HG02678 (cell line): Measurements from ENCODE around the gene PAFAH2.
"Not testable (repeated sequence)": the region's sequence is repeated elsewhere in the genome, so short reads cannot be mapped to it uniquely, and the experiment has no call there.

Source experiments
- ATAC-seq: cut with Tn5 transposase; IDR thresholded peaks from one replicate; pipeline ENCODE4 v1.9.1; 2021; ENCODE audit warnings: mild to moderate bottlenecking, moderate library complexity; ENCODE audit not compliant: unreplicated experiment

Gene PAFAH2

DNA sequence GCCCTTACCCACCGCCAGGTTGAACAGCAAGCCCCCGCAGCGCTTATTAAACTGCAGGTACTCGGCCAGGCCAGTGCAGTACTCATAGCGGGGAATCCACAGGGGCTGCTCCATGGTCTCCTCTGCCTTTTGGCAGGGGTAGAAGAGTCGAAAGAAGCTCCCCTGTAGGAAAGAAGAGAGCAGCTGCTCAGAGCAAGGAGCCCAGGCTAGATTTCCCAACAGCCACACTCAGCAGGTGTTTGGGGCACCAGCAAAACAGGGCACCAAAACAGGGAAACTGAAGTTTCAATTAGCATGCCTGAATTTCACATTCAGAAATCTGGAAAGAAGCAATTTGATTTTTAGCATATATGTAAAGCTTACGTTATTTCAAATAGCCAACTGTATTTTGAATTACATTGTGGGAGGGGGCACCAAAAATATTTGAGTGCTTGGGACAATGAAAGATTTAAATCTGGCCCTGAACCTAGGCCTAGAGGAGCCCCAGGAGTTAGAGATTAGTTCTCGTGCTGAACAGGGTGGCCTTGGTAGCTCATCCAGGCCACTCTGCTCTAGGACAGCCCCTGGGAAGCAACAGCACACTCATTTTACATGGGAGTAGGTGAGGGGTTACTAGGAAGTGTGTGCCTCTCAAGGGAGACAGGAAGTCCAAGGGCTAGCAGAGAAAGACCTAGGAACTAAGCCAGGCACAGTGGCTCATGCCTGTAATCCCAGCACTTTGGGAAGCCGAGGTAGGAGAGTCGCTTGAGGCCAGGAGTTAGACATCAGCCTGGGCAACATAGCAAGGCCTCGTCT is 8.2 kb downstream of the PAFAH2 start:
- no peak for ATAC-seq

DNA sequence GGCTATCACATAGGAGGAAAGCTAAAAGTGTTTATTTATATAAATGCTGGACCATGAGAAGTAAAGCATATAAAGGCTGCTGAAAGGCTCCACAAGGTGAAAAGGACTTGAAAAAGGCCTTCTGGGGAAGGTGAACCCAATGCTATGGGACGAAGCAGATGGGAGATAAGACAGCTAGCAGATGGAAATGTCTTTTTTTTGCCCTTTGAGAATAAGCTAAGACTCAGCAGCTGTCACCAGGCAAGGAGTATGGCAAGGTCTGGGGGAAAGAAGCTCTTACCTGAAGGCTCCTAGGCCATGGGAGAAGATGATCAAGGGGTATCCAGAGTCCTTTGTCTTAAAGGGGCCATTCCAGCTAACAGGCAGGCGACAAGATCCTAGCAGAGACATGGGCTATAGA is 9.9 kb downstream of the PAFAH2 start:
- no peak for ATAC-seq

DNA sequence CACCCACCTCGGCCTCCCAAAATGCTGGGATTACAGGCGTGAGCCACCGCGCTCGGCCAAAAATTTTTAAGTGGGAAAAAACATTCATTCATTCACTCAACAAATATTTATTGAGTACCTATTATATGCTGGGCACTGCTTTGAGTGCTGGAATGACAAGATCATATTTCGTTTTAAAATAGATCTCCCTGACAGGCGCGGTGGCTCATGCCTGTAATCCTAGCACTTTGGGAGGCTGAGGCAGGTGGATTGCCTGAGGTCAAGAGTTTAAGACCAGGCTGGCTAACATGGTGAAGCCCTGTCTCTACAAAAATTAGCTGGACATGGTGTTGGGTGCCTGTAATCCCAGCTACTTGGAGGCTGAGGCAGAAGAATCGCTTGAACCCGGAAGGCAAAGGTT is 11.1 kb downstream of the PAFAH2 start:
- not testable (repeated sequence) for ATAC-seq

DNA sequence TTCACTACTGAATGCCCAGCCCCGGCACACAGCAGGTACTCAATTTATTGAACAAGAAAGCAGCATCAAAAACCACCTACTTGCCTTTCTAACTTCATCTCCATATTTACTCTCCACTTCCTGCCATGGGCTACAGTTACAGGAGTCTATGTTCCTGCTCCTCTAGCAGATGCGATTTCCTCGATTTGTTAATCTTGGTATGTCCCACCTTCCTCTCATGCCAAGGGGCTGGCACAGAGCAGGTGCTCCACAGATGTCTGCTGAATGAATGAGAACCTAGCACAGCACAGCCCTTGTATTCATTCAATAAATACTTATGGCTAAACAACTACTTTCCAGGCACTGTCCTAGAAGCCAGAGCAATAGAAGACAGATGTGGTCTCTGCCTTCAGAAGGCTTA is 12.2 kb downstream of the PAFAH2 start:
- ATAC-seq = no peak

DNA sequence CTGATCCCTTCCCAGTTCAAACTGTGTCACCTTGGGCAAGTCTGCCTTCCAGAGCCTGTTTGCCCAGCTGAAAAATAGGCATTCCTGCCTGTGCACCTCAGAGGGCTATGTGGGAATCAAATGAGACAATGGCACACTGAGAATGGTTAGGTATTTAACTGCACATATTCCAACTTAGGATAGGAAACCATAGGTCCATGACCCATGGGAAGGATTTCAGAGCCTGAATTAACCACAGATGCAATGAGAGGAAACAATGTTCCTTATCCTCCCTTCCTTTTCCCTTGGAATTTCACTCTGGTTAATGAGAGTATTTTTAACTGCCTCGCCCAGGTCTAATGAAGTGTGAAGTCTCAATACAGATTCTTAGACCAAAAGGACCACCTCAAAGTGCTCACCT is 12.7 kb downstream of the PAFAH2 start:
- ATAC-seq = no peak

DNA sequence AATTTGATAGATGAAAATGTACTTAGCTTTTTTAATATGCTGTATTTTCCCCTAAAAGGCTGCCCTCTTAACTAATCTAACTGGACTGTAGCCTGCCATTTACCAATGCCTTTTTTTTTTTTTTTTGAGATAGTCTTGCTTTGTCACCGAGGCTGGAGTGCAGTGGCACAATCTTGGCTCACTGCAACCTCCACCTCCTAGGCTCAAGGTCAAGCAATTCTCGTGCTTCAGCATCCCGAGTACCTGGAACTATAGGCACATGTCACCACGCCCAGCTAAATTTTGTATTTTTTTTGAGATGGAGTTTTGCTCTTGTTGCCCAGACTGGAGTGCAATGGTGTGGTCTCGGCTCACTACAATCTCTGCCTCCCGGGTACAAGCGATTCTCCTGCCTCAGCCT is 18.7 kb downstream of the PAFAH2 start:
- ATAC-seq = no peak

DNA sequence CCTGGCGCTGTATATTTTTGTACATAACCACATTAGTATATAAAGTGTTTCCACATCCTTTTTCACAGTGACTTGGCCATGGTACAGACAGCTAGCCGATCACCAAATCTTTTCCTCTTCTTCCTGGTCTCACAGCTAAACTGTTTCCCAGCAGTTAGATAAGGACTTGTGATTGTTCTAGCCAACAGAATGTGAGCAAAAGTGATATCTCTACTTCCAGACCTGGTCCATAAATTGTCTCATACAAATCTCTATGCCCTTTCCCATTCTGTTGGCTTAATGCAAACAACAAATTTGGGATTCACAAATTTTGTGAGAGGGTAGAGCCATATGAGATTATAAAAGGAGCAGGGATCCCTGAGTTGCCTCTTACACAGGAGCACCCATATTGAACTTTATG is 19.5 kb downstream of the PAFAH2 start:
- ATAC-seq = no peak

DNA sequence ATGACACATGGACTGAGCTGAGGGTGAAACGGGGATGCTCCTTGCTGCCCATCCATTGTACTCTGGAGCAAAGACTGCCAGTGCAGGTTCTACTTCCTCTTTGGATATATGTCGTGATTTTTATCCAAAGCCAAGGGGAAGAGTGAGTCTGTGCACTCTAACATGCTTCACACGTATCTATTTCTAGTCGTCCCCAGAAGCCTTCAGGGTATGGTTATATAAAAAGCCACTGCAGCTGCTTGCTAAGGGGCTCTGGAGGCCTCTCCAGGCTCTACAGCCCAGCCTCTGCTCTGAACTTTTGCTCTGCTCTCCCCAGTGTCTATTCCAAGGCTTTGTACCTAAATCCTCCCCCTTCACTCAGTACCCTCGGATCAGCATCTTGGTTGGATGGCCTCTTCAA is 20.1 kb downstream of the PAFAH2 start:
- ATAC-seq = no peak

DNA sequence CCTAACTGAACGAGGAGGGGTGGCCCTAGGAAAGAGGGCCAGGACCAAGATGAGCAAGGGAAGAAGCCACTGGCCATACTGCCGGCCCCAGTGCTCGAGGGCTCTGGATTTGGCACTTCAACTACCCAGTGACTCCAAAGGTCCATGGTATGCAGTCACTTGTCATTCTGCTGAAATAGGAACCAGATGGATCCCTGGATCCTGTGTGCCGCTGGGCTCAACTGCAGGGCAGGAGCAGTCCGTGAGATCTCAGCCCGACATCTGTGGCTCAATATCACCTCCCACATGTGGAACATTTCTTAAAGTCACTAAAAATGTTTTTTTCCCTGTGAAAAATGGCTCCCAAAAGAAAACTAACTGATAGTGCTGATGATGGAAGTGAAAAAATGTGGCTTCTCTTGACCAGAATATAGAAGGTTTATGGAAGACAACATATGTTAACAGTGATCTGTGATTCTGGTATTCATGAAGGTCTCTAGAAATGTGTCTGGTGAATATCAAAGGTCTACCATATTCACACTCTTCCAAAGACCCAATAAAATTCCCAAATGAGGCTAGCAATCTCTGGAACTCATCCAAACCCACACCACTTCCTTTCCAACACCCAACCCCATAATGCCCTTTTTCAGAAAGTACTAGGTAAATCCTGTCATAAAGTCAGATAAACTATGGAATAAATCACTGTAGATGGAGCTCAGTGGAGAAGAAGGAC is 24.1 kb downstream of the PAFAH2 start:
- ATAC-seq = no peak

DNA sequence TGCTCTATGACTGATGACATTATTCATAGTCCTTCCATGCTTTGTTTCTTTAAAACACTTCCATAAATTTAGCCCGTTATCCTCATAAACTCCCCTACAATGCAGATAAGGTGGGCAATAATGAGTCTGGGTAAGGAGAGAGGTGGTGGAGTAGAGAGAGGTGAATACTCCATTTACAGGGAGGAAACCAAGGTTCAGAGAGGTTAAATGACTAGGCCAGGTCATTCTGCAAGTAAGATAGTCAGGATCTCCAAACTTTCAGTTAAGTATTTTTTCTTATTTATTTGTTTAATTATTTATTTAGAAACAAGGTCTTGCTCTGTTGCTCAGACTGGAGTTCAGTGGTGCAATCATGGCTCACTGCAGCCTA is 26.1 kb downstream of the PAFAH2 start:
- no peak for ATAC-seq

DNA sequence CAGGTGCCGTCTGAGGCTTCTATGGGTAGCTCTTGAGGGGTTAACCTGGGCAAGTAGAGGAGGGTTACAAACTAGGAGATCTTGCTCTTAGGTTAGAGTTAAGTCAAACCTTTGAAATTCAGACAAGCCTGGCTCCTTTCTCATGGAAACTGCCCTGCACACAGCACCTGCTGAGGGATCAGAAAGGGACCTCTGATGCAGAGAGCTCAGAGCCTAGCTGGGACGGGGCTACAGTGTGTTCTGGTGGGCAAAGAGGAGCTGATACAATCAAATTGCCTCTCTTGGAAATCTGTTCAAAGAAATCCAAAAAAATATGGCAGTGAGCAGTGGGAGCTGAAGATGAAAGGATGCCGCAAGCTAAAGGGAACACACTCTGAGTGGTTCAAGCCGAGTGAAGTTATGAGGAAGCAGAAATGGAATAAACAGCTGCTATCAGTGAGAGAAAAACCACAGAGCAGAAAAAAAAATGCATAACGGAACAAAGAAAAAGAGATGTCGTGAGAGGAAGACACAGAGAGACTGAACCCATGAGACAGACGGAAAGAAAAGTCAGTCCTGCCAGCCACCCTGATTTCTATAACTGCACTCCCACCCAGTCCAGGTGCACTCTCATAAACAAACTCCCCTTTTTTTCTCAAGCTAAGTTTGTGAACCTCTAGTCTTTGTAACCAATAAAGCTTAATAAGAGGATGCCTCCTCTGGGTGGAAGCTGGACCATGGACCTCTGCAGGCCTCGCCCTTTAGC is 26.6 kb downstream of the PAFAH2 start:
- peak; percentile 66 for ATAC-seq

DNA sequence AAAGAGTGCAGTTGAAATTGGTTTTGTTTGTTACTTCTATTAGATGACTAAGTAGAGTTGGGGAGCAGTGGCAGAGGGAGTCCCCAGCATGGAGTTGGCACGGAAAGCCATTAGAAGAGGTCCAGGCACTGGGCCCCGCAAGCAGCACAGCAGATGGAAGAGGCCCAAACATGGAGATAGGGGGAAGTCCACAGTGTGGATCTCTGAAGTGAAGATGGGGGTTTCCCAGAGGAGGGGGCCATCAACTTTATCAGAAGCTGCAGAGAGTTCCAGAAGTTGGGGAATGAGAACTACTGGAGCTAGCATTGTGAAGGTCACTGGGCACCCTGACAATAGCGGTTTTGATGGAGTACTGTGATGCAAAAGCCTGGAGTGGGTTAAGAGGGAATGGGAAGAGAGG is 30.6 kb downstream of the PAFAH2 start:
- no peak for ATAC-seq

DNA sequence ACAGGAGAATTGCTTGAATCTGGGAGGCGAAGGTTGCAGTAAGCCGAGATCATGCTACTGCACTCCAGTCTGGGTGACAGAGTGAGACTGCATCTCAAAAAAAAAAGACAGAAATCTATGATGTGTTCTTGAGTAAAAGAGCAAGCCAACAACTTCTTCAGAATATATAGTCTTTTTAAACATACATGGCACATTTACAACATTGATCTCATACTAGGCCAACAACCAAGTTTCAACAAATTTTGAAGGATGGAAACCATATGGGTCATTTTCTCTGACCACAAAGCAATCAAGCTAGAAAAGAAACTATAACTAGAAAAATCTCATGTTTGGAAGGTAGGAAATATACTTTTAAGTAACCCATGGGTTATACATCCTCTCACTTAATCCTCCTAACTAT is 38.3 kb downstream of the PAFAH2 start:
- ATAC-seq = no peak

DNA sequence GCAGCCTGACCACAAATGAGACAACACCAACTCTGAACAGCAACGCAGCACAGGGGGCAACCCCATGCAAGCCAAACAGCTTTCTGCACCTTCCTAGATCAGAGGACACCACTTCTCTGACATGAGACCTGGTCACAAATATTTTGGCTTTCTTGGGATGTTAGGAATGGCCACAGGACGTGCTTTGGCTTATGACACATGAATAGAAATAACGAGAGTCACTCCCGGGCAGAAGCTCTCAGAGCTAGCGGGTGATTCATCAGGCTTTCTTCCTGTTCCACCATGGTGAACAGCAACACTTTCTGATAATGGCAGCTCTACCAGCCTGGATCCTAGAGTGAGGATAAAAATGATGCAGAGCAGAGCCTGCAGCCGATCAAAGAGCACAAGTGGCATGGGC is 39.4 kb downstream of the PAFAH2 start:
- ATAC-seq = no peak

DNA sequence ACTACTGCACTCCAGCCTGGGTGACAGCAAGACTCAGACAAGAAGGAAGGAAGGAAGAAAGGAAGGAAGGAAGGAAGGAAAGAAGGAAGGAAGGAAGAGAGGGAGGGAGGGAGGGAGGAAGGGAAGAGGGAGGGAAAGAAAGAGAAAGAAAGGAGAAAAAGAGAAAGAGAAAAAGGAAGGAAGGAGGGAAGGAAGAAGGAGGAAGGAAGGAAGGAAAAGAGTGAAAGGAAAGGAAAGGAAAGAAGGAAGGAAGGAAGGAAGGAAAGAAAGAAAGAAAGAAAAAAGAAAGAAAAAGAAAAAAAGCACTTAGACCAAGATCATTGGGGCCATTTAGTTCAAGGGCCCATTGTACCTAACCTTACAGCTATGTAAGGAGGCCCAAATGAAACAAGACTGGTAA is 42.3 kb downstream of the PAFAH2 start:
- no peak for ATAC-seq

DNA sequence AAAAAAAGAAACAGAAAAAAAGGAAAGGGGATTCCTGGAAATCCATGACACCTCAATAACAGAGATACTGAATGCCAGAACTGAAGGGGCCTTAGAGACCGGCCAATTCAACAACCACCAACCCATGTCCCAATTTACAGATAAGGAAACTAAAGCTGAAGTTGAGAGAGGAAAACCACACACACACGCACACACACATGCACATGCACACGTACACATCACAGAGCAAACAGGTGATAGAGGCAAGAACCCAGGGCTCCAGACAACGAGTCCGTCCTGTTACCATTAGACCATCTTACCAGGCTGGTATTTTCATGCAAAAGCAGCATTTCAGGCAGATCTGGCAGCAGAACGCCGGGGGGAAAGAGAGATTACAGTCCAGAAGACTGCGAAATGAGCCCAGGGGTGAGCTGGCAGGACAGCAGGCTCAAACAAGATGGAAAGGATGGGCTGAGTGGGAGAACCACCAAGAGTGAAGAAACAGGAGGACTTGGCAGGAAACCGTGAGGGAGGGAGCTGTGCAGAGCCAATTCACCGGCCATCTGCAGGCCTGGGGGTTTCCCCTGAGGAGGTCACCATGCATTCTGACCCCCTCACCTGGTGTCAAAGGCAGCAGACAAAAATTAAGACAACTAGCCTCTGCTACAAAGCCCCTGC is 43.5 kb downstream of the PAFAH2 start:
- no peak for ATAC-seq

DNA sequence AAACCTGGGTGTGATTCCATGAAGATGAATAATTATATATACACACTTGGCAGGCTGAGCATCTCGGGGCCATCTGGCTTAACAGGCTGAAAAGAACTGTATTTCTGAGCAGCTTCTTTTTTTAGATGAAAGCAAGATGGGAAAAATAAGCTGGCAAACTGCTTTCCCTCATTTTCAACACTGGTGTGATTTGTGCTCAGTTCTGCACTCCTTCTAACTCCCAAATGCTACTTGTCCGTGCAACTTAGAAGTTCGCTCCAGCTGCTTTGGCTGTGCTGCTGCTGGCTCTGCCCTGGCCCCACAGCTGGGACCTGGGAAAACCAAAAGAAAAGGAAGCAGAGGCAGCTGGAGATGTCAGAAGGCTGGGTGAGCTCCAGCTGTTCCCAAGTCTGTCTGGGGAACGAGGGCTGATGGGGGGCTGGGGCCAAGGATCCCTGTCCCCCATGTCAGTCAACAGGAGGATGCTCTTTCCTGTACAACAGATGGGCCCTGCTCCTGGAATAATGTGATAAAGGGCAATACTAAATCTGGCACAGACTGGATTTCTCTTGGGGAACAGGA is 44.9 kb downstream of the PAFAH2 start:
- ATAC-seq = no peak

DNA sequence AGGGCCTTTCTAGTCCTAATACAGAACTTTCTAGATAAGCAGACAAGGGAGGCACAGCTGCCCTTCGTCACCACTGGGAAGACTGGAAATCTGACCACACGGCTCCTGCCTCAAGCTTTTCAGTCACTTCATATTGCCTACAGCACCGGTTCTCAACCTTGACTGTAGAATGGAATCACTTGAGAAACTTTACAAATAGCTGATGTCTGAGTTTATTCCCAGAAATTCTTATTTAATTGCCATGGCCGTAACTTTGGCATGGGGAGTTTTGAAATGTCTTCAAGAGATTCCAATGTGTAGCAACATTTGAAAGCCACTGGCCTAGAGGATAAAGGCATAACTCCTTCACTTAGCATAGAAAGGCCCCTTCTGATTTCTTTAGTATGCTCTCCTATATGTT is 49.2 kb downstream of the PAFAH2 start:
- no peak for ATAC-seq

DNA sequence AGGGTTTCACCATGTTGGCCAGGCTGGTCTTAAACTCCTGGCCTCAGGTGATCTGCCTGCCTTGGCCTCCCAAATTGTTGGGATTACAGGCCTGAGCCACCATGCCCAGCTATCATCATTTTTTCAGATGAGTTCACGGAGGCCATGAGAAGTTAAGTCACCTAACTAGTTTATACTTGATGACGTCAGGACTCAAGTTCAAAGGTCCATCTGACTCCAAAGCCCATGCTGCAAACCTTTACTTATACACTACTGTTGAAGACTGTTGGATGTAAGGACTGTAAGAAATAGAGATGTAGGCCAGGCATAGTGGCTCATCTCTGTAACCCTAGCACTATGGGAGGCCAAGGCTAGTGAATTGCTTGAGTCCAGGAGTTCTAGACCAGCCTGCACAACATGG is 50.8 kb downstream of the PAFAH2 start:
- ATAC-seq = no peak

DNA sequence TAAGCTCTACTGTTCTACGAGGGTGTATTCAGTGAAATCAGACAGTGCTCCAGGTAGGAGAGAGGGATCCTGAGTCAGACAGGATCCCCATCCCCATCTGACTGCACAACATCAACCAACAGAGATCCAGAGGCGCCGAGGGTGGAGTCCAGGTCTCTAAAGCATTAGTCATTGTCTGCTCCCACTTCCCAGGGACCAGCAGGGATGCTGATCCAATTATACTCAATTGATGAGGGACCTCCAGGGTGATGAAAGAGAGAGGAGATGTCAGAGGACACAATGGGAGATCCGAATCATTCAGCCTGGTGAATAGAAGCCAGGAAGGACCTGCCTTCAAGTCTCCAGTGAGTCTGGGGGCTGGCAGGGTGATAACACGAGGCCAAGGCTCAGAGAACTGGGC is 52.1 kb downstream of the PAFAH2 start:
- ATAC-seq = no peak

DNA sequence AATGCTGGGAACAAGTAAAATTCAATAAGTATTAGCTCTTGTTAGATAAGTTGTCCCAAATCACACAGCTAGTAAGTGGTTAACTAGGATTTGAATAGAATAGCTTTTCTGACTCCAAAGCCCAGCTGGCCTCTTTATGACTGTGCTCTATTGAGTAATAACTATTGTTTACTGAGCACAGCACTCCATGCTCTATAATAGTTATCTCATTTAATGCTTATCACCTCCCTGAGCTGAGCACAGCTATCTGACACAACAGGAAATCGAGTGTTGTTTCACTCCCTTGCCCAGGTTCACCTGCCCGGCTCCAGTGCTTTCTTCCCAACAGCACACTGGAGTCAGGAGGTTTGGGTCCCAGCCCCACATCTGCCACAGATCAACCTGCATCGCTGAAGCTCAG is 52.9 kb downstream of the PAFAH2 start:
- no peak for ATAC-seq
